Measurements from ENCODE around the gene RPL10L. TPM values are rescaled to one million over a fixed set of nuclear protein-coding genes. Genes with fewer than 3 reads are reported as not detected.

The RPL10L gene
- total RNA-seq, 3 donors from 2014 or later = 6.0 to 15.8 (median 6.7) TPM

GRCh38 chr14:46661728-46662127 lies 10.1 kb upstream of the RPL10L start:
- DNase-seq = peak in 1 of 3 donors; percentile 26
- no peaks in the 10 kb centered on the region for H3K4me1 ChIP-seq (ENCODE audit: low read depth)
- intact Hi-C loops (cut with DNase I, micrococcal nuclease) = no loop called here
- peaks cover 4% of the 10 kb centered on the region for H3K9me3 ChIP-seq
- no peaks in the 10 kb centered on the region for H3K36me3 ChIP-seq (ENCODE audit: low read depth)
- peak; percentile 20 for ATAC-seq
- no peak overlapping the region for H3K4me3 ChIP-seq
- TF ChIP-seq CTCF (IDR thresholded peaks at IDR 0.05) = no peak

- DNase-seq (no peak), ATAC-seq (no peak)
- H3K36me3 ChIP-seq (ENCODE audit: low read depth) = no peaks in the 10 kb centered on the region
- no peaks in the 10 kb centered on the region for H3K4me1 ChIP-seq (ENCODE audit: low read depth)
- no peak overlapping the region for H3K4me3 ChIP-seq
- no peak for TF ChIP-seq CTCF (IDR thresholded peaks at IDR 0.05)
- intact Hi-C loops (cut with DNase I, micrococcal nuclease) = no loop called here
- no peaks in the 10 kb centered on the region for H3K9me3 ChIP-seq
Observed at GRCh38 chr14:46653031-46653755, 1.6 kb upstream of the RPL10L start.

DNA sequence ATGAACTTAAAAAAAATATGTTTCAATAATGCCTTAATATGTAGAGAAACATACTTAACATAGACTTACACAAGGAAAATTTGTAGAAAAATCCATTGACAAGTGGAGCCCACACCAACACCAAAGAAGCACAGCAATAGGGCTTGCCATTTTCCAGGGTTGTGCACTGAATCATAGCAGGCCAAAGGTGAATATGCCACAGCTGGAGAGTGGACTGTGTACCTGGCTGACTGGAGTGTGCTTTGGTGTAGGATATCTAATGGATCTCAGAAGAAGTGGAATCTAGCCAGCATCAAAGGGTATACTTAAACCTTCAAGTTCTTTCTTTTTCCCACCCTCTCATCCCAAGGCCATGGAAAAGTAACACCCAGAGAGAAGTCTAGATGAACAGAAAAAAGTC lies 4.8 kb downstream of the RPL10L start:
- Histone ChIP-seq H3K4me1 (ENCODE audit: low read depth) (no peaks in the 10 kb centered on the region), H3K4me3 (no peak overlapping the region), H3K9me3 (no peaks in the 10 kb centered on the region), H3K36me3 (ENCODE audit: low read depth) (no peaks in the 10 kb centered on the region)
- intact Hi-C loops (cut with DNase I, micrococcal nuclease) = no loop called here
- DNase-seq (no peak), ATAC-seq (peak; percentile 61)
- TF ChIP-seq CTCF (IDR thresholded peaks at IDR 0.05) = no peak

- Histone ChIP-seq H3K36me3 (ENCODE audit: low read depth) (no peaks in the 10 kb centered on the region), H3K4me3 (no peak overlapping the region), H3K4me1 (ENCODE audit: low read depth) (no peaks in the 10 kb centered on the region), H3K9me3 (no peaks in the 10 kb centered on the region)
- no peak for DNase-seq
- intact Hi-C loops (cut with DNase I, micrococcal nuclease) = no loop called here
- no peak for ATAC-seq
- no peak for TF ChIP-seq CTCF (IDR thresholded peaks at IDR 0.05)
Observed at GRCh38 chr14:46626876-46627275, 24.7 kb downstream of the RPL10L start.
